ENCODE measurements around the gene NPHP4. TPM values are rescaled to one million over a fixed set of nuclear protein-coding genes. Genes with fewer than 3 reads are reported as not detected.

The NPHP4 gene
- total RNA-seq, 2 experiments from 2014 or later: 14.2 to 15.7 TPM

DNA sequence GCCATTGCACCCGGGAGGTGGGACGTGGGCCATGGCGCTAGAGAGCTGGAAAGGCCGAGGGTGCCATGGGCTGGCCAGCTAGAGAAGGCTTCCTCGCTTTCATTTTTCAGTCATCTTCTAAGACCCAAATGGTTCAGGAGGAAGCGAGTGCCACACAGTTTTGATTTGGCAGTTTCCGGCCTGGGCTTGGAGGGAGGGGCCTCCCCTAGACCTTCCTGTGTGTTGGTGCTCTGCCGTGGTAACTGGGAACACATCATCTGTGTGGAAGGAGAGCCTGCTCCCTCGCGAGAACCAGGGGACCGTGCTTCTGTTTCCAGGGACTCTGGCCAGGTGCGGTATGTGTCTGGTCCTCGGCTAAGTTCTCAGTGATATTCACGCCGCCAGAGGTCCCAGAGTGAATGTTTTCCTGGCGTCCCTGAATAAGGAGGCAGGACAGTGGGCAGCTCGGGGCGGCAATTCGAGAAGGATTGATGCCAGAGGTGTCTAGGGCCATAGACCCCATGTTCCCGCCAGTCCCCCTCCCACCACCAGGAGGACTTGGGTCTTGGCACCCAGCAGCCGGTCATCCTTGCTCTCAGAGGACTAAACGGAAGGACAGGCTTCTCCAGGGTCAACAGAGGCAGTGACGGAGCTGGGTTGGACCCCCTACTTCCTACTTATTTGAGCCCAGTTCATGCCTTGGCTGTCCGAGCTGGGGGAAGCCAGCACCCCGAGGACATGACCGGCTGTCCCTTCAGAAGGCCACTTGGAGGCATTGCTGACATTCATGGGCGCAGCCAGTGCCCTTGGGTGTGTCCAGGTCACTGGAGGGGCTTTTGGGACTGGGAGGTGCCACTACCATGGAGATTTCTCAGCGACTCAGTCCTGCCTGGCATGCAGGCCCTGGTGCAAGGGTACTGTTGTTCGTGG is 2.7 kb upstream of the NPHP4 start:
- POLR2A ChIA-PET: interaction anchor here (0.7 to 3.6 kb wide), 2 partner anchors 32 to 205 kb away, joined by 5 to 56 read pairs; partner anchors contain the start of gene RPL22

DNA sequence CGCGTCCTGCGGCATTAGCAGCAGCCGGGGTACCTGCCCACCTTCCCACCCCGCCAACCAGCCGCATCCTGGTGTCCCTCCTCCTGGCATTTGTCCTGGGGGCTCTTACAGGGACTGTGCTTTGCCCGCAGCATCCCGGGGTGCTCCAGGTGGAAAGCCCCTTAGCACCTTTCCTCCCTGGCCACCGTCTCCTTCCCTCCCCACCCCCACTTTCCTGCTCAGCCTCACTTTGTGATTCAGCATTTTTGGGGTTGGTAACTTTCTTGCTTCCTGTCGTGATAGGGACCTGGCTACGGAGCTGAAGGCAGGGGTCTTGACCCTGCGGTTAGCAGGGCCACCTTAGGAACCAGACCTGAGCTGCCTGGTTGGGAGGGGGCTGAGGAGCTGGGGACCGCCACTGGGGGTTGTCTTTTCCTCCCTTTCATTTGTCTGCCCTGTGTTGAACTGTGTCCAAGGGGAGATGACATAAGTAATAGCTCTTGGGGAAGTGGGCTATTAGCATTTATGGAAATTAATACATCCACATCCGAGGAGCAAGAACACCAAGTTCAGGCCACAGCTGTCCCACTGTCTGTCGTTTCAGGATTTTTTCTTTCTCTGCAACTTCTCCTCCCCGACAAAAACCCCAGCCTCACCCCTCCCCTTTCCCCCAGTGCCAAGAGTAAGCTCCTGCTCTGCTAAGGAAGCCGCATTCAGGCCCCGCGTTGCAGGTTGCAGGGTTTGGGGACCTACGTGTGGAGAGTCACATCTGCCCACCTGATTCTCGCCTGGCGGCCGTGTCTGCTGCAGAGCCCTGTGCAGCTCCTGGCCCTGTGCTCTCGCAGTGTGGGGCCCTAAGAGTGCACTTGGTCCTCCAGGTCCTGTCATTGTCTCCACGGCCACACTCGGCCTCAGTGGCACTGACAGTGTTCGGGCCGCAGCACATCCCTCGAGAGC is 1.6 kb upstream of the NPHP4 start:
- ChIA-PET CTCF (interaction anchor here (1.0 to 3.6 kb wide), 3 partner anchors 10 to 43 kb away, joined by 4 to 22 read pairs (median 5); no protein-coding TSS in a partner anchor), POLR2A (interaction anchor here (0.6 to 3.6 kb wide), 4 partner anchors 10 to 206 kb away, joined by 3 to 56 read pairs (median 5); partner anchors contain the start of gene RPL22)

More for the DNA sequence above, 2.7 kb upstream of the NPHP4 start:
- CTCF ChIA-PET: interaction anchor here (3.6 kb wide), 1 partner anchor 31 kb away, joined by 22 read pairs; no protein-coding TSS in a partner anchor

DNA sequence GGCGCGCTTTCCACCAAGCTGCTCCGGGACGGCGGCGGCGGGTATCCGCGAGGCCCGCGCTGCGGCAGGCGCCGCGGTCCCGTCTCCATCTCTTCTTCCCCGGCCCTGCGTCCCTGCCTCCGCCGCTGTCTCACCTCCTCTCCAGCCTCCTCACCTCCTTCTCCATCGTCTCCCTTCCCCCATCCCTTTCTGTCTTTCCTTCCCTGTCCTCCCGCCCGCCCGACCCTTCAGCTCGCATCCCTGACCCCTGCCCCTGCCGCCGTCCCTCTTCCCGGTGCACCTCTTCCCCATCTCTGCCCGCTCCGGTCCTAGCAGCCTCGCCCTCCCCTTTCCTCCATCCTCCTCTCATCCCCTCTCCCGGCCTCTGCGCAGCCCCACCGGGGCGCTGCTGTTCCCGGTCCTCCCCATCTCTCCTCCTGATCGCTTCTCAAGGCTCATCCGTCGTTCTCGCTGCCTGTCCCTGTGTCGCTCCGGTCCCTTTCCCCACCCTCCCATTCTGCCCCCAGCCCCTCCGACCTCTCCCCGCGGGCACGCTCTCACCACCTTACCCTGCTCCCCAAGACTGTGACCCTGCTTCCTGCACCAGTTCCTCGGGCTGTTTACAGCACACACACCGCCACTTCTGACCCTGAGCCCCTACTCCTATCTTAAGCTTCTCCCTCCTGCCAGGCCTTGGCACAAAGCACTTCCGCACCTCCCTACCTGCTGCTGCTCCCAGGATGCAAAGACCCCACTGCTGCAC is 760 bp upstream of the NPHP4 start:
- CTCF ChIA-PET: interaction anchor here (1.0 to 3.6 kb wide), 3 partner anchors 10 to 44 kb away, joined by 4 to 22 read pairs (median 5); no protein-coding TSS in a partner anchor
- POLR2A ChIA-PET: interaction anchor here (1.8 to 3.6 kb wide), 2 partner anchors 14 to 34 kb away, joined by 5 to 56 read pairs; no protein-coding TSS in a partner anchor

DNA sequence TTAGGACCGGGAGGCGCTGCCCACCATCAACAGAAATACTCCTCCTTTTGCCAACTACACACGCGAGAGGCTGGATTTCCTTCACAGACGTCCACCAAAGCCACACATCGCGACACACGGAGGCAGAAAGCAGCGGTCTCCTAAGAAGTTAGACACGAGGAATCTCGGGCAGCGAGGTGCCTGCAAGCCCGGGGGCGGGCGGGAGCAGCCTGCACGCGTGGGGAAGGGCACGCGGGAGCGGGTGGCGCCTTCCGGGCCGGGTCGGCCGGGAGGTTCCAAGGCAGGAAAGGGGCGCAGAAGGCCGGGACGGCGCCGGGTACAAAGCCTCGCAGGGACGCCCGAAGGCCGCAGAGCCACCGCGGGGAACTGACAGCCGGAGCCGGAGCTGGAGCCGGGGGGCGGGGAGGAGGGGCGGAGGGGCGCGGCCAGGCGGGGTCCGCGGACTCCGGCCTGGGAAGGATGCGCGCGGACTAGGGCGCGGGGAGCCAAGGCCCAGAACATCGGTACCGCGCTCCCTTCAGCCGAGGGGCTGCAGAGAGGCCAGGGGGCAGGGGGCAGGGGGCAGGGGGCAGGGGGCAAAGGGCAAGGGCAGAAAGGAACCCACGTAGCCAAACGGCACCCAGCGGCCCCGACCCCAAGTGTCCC is 722 bp downstream of the NPHP4 start:
- CTCF ChIA-PET: no interaction called here
- POLR2A ChIA-PET: interaction anchor here (3.6 kb wide), 1 partner anchor 35 kb away, joined by 56 read pairs; no protein-coding TSS in a partner anchor

DNA sequence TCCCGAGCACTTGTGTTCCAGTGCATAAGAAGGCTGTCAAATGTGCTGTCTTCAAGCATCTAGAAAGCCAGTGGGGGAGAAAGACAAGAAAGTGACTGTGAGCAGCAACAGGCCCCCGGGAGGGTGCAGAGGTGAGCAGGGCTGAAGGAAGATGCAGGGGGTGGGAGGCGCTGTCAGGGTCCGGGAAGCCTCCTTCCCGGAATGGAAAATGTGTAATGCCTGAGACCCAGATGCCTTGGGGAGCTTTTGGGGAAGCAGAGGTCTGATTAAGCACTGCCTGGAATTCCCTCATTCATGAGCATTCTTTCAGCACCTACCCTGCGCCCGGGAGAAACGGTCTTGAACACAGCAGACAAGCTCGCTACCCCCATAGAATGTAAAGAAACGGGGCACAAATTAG is 1.3 kb downstream of the NPHP4 start:
- POLR2A ChIA-PET: no interaction called here

DNA sequence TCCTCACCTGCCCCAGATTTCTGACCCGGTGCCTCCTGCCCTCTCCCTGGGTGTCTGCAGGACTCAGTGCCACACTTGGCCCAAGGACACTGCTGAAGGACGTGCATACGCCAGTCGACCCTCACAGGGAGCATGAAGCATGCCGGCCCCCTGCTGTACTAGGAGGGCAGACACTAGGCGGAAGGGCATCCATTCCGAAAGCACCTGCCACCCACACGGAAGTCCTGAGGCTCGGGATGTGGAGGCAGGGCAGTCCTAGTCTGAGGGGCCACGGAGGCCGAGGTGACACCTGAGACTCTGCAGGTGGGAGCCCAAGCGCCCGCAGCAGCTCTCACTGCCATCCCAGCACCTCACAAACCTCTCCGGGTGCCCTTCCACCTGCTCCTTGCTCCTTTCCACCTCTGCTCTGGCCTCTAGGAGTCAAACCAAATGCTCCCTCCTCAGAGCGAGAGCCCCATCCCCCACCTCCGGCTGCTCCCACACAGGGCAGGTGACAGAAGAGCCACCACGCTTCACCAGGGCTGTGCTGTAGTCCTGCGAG is 2.4 kb downstream of the NPHP4 start:
- CTCF ChIA-PET: no interaction called here
- POLR2A ChIA-PET: no interaction called here

More for the DNA sequence above, 1.3 kb downstream of the NPHP4 start:
- CTCF ChIA-PET: no interaction called here

DNA sequence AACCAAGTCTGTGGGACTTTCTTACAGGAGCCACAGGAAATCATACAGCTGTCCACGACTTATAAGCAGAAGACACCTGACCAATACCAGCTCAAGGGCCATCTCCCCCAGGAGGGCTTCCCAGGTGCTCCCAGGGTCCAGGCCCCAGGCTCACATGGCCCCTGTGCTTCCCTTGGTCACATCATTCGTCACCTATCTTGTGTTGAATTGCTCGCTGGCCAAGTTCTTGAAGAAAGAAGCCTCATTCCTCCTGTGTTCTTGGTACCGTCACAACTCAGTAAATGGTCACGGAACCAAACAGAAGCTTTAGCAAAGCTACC is 3.0 kb downstream of the NPHP4 start:
- ChIA-PET CTCF (no interaction called here), POLR2A (no interaction called here)

DNA sequence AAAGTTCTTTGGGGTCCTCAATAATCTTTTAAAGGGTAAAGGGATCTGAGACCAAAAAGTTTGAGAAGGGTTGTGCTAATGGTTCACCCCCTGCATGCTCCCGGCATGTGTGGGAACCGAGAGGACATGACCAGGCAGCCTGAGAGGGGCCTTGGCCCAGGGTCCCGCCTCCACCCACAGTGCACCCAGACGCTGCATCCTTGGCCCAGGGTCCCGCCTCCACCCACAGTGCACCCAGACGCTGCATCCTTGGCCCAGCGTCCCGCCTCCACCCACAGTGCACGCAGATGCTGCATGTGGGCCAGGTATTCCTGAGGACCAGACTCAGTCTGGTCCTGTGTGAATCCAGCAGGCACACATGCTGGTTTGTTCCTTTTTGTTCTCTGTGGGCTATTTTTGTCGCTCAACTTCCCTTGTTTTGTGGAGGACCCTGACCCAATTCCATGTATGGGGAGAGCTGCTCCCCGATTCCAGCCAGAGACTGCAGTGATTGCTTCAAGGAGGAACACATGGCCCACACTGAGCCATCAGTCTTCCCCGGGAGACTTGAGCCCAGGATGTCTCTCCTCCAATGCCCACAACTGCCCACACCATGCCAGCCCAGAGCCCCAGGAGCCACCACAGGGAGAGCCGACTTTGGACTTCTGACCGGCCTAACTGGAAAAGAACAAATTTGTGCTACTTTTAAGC is 3.5 kb downstream of the NPHP4 start:
- CTCF ChIA-PET: no interaction called here
- POLR2A ChIA-PET: no interaction called here

DNA sequence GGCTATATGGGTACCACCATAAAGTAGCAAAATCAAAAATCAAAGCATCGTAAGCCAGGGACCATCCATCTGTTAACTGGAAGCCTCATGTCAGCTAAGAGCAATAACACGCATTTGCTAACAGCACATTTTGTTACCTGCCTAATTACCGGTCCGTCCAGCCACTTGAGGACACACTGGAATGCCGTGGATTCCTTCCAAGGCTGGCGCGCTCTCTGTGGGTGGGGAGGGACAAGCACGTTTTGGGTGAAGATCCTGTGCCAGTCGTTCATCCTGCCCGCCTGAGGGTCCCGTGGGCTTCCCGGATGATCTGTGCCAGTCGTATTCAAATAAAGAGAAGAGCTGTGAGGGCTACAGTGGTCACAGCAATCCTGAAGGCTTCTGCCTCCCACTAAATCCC is 6.2 kb downstream of the NPHP4 start:
- CTCF ChIA-PET: no interaction called here
- POLR2A ChIA-PET: no interaction called here

DNA sequence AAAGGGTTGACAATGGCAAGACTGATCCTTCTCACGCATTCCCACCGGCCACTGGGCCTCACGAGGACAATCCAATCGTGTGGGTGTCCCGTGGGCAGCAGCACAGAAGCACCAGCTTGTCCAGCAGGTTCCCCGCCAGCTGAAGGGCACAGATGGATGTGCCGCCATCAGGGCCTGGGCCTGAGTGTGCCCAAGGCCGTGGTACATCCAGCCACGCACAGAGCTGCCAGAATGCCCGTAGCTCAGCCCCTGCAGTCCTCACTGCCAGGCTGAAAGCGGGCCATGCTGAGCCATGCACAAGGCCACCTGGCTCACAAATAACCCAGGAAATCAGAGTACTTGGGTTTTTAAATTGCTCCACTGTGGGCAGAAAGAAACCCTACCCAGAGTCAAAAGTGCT is 7.0 kb downstream of the NPHP4 start:
- CTCF ChIA-PET: no interaction called here
- POLR2A ChIA-PET: no interaction called here

DNA sequence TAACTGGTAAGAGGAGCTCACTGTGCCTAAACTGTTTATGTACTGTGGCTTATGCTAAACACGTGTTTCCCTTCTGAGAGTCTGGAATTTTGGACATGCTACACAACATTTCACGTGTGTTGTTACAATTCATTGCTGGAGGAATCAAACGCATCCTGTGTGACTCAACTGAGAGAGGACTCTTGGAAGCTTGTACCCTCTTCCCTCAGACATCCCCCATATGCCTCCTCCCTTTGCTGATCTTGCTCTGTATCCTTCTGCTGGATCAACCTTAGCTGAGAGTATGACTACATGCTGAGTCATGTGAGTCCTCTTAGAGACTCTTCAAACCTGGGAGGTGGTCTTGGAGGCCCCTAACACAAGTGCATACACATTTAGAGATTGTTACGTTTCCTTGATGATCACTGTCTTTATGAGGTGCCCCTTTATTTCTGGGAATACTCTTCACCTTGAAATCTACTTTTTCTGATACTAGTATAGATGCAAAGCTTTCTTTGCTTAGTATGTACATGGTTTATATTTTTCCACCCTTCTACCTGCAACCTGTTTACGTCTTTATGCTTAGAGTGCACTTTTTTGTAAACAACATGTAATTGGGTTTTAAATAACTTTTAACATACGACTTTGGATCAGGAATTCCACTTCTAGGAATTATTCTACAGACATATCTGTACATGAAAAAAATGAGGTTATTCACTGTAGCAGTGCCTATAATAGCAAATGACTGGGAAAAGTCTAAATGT is 8.7 kb downstream of the NPHP4 start:
- ChIA-PET CTCF (interaction anchor here (0.9 kb wide), 1 partner anchor 10 kb away, joined by 4 read pairs; no protein-coding TSS in a partner anchor), POLR2A (no interaction called here)

DNA sequence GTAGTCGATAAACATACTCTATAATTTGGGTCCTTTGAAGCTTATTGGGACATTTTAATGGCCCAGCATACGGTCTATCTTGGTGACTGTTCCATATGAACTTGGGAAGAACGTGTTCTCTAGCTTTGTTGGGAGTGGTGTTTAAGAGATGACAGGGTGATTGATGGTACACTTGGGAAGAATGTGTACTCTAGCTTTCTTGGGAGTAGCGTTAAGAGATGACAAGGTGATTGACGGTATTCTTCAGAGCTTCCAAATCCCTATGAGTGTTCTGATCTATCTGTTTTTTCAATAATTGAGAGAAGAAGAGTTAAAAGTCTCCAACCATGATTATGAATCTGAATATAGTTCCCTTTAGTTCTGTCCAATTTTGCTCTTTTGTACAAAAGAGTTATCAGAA is 9.4 kb downstream of the NPHP4 start:
- ChIA-PET CTCF (interaction anchor here (0.9 kb wide), 1 partner anchor 11 kb away, joined by 4 read pairs; no protein-coding TSS in a partner anchor), POLR2A (no interaction called here)

DNA sequence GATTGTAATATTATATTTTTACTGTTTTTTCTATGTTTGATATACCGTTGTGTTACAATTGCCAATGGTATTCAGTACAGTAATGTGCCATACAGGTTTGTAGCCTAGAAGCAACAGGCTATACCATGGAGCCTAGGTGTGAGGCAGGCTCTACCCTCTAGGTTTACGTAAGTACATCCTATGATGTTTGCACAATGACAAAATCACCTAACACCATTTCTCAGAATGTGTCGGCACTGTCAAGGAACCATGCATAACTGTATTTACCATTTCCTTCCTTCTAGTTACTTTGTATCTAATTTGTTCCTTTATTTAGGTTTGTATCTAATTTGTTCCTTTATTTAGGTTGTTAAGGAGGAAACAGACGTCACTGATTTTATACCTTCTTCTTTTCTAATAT is 9.9 kb downstream of the NPHP4 start:
- POLR2A ChIA-PET: no interaction called here

DNA sequence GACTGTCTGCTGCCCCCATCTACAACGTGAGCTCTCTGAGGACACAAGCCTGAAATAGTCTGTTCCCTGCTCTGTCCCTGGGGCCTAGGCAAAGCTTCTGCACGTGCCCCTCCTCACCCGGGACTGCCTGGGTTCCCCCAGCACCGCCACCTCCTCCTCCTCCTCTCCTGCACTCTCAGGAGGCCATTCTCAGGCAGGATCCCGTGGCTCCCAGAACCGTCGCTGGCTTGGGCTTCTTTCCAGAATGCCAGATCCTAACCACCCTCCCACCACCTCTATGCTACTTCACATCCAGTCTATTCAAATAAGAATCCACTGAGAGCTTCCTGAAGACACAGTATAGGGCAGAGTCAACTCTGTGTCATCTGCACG is 11.2 kb downstream of the NPHP4 start:
- ChIA-PET POLR2A (no interaction called here), CTCF (no interaction called here)

More for the DNA sequence above, 9.9 kb downstream of the NPHP4 start:
- CTCF ChIA-PET: no interaction called here

DNA sequence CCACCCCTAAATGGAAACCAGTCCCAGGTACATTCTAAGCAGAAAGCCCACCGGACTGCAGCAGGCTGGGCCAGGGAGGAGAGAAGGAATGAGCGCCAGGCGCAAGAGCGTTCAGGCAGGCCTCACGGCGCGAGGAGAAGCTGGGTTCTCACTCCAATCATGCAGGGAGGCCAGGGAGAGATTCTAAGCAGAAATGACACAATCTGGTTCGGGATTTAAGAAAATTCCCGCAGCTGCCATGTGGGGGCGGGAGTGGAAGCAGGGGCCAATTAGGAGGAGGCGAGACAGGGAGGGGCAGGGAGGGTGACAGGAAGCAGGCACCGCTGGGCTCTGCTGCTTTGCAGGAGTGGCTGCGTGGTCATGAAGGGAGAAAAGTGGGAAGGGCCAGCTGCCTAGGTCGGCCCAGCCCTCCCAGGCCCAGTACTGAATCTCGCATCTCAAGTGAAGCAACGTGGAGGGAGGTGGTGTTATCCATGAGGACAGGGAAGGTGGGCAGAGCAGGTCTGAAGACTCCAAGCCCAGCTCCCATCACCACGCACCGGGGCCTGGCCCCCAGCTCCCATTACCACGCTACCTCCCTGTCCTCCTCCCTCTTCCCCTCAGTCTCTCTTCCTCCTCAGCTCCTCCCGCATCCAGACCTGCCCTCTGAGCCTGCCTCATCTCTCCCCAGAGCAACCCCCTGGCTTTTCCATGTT is 11.8 kb downstream of the NPHP4 start:
- POLR2A ChIA-PET: no interaction called here
- CTCF ChIA-PET: no interaction called here

DNA sequence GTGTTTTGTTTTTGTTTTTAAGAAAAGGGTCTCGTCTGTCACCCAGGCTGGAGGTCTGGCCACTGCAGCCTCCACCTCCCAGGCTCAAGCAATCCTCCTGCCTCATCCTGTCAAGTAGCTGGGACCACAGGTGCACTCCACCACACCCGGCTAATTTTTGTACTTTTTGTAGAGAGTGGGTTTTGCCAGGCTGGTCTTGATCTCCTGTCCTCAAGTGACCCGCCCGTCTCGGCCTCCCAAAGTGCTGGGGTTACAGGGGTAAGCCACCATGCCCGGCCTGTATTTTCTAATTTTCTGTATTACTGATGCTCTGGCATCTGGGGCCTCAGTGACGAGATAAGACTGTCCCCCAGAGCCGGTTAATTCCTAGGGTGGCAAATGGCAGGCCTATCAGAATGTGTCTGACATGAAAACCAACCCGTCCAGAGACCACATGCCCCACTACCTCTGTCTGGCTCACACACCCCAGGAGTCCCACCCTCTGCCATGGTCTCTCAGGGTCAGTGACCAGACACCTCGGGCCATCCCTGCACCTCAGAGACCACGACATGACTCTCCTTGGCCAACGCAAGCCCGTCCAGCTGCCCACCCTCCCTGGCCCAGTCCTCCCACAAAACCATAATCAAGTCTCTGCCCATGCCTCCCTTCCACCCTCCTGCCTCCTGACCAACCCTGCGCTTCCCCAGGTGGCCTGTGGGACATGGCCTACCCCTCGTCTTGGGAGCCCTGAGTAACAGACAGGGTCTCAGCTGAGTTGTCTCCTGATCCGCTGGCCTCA is 12.5 kb downstream of the NPHP4 start:
- CTCF ChIA-PET: no interaction called here
- POLR2A ChIA-PET: no interaction called here
